SU-DHL-6 (cell line): ENCODE results near the gene ZNF71.

ENCODE experiments used
- H2AFZ ChIP-seq: fragments of 200-600 bp; sonication (generic); 2 replicates; pipeline ENCODE4 v1.6.1; 2014; ENCODE audit warnings: low read depth, mild to moderate bottlenecking, moderate library complexity, mixed read lengths, antibody characterized with exemption, low read length; ENCODE audit not compliant: severe bottlenecking
- H3F3A ChIP-seq: fragments of 200-600 bp; shearing (Covaris generic); 2 replicates; pipeline ENCODE4 v1.6.0; 2016; ENCODE audit warnings: antibody characterized with exemption, mild to moderate bottlenecking; ENCODE audit not compliant: insufficient read depth
- H3K27ac ChIP-seq: fragments of 200-600 bp; sonication (generic); 2 replicates; pipeline ENCODE4 v1.5.1; 2016; ENCODE audit warnings: low read depth, mild to moderate bottlenecking, low read length, moderate library complexity, mixed read lengths
- H3K27me3 ChIP-seq: fragments of 200-600 bp; sonication (generic), shearing (Covaris generic); 2 replicates; pipeline ENCODE4 v1.6.0; 2014; ENCODE audit warnings: mild to moderate bottlenecking, low read length
- H3K36me3 ChIP-seq: fragments of 200-600 bp; sonication (generic); 2 replicates; pipeline ENCODE4 v1.6.1; 2014; ENCODE audit warnings: mild to moderate bottlenecking, low read length, mixed read lengths
- H3K4me2 ChIP-seq: fragments of 300-600, 200-600 bp; shearing (Covaris generic), sonication (generic); 2 replicates; pipeline ENCODE4 v1.6.0; 2014; ENCODE audit warnings: low read length, low read depth, mild to moderate bottlenecking; ENCODE audit not compliant: poor library complexity, severe bottlenecking
- H3K4me3 ChIP-seq: fragments of 200-600 bp; sonication (generic); 2 replicates; pipeline ENCODE4 v1.5.1; 2014; ENCODE audit warnings: antibody characterized with exemption, low read length, mild to moderate bottlenecking, mixed read lengths; ENCODE audit not compliant: insufficient read depth, poor library complexity, severe bottlenecking
- H3K79me2 ChIP-seq: fragments of 200-600 bp; sonication (generic); 2 replicates; pipeline ENCODE4 v1.6.1; 2014; ENCODE audit warnings: mild to moderate bottlenecking, low read length, moderate library complexity; ENCODE audit not compliant: insufficient read depth
- H3K9ac ChIP-seq: fragments of 200-600 bp; sonication (generic); 2 replicates; pipeline ENCODE4 v1.7.0; 2014; ENCODE audit warnings: mild to moderate bottlenecking, low read length
- H3K9me2 ChIP-seq: fragments of 200-600 bp; sonication (generic); replicated peaks from 2 replicates; pipeline ENCODE4 v1.6.1; 2014; ENCODE audit warnings: low read length; ENCODE audit not compliant: insufficient read depth
- H3K9me3 ChIP-seq: fragments of 200-600 bp; sonication (generic); 2 replicates; pipeline ENCODE4 v1.6.1; 2014; ENCODE audit warnings: low read length, mixed read lengths; ENCODE audit not compliant: insufficient read depth
- H4K20me1 ChIP-seq: fragments of 200-600 bp; sonication (generic); 2 replicates; pipeline ENCODE4 v1.6.1; 2014; ENCODE audit warnings: low read depth, mild to moderate bottlenecking, antibody characterized with exemption, low read length, moderate library complexity, mixed read lengths
- EZH2phosphoT487 ChIP-seq: fragments of 200-600 bp; sonication (generic), shearing (Covaris generic); conservative IDR thresholded peaks from 2 replicates; pipeline ENCODE4 v1.6.1; 2018; ENCODE audit warnings: mild to moderate bottlenecking, antibody characterized with exemption, low read length, moderate library complexity, mixed read lengths
- TF ChIP-seq, protein P1 (sequence below): fragments of 200-600 bp; sonication (generic); IDR thresholded peaks from one replicate; pipeline ENCODE4 v1.5.1; 2017; ENCODE audit warnings: antibody characterized with exemption, mild to moderate bottlenecking, low read length, moderate library complexity; ENCODE audit not compliant: insufficient read depth, poor library complexity, severe bottlenecking

The ZNF71 gene

DNA sequence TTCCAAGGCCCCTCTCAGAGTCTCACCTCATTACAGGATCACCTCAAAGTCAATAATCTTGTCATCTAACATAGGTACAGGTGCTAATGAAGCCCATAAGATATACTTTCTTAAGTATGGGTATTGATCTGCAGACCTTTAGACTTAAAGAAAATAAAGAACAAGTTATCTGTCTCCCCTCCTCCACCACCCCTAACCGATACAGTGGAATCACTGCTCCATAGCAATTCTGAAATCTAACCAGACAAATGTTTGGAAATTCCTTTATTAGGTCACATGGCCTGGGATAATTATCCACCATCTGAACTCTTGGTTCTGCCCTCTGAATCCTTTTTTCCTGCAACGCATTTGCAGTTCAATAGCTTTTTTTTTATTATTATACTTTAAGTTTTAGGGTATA, 32.3 kb upstream of the ZNF71 start:
- no peak overlapping the region for H3K4me3 ChIP-seq

DNA sequence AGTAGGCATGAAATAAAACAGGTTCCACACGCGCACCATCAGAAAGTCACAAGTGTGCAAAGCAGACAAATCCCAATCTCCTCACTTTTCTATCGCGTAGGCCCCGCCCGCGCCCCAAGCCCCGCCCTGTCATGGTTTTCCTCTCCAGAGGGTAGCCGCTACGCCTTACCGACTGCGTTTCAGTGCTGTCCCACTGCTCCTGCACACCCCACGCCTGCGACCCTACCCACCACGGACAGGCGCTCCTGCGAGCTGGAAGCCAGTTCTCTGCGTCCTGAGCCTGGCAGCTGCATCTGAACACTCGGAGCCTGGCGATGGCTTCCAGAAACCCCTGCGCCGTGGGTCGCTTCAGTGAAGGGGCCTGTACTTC, 28.2 kb upstream of the ZNF71 start:
- Histone ChIP-seq H2AFZ (peak overlapping the region; percentile 80), H3K9me3 (peaks cover 8% of the 10 kb centered on the region; the same call in 1 of the 2 replicates), H3K9me2 (no peaks in the 10 kb centered on the region), H3K36me3 (no peaks in the 10 kb centered on the region), H3F3A (no peaks in the 10 kb centered on the region), H3K4me2 (peak overlapping the region; percentile 35), H3K4me3 (peak overlapping the region; percentile 47), H3K27ac (no peak overlapping the region), H3K9ac (peak overlapping the region; percentile 41; the same call in 1 of the 2 replicates), H3K79me2 (no peaks in the 10 kb centered on the region), H3K27me3 (no peaks in the 10 kb centered on the region), H4K20me1 (no peaks in the 10 kb centered on the region)
- TF ChIP-seq, protein P1, sequence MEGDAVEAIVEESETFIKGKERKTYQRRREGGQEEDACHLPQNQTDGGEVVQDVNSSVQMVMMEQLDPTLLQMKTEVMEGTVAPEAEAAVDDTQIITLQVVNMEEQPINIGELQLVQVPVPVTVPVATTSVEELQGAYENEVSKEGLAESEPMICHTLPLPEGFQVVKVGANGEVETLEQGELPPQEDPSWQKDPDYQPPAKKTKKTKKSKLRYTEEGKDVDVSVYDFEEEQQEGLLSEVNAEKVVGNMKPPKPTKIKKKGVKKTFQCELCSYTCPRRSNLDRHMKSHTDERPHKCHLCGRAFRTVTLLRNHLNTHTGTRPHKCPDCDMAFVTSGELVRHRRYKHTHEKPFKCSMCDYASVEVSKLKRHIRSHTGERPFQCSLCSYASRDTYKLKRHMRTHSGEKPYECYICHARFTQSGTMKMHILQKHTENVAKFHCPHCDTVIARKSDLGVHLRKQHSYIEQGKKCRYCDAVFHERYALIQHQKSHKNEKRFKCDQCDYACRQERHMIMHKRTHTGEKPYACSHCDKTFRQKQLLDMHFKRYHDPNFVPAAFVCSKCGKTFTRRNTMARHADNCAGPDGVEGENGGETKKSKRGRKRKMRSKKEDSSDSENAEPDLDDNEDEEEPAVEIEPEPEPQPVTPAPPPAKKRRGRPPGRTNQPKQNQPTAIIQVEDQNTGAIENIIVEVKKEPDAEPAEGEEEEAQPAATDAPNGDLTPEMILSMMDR, result no peak
- TF ChIP-seq EZH2phosphoT487, result no peak

More for the DNA sequence above, 32.3 kb upstream of the ZNF71 start:
- no peak overlapping the region for H3K9ac ChIP-seq
- peaks cover 8% of the 10 kb centered on the region; the same call in 1 of the 2 replicates for H3K9me3 ChIP-seq
- no peak for TF ChIP-seq EZH2phosphoT487
- TF ChIP-seq, protein P1, result no peak
- no peaks in the 10 kb centered on the region for H3K9me2 ChIP-seq
- H3K4me2 ChIP-seq, result no peak overlapping the region
- no peaks in the 10 kb centered on the region for H3F3A ChIP-seq
- H3K27me3 ChIP-seq, result no peaks in the 10 kb centered on the region
- H2AFZ ChIP-seq, result no peak overlapping the region
- H3K27ac ChIP-seq, result no peak overlapping the region
- H4K20me1 ChIP-seq, result no peaks in the 10 kb centered on the region
- H3K79me2 ChIP-seq, result no peaks in the 10 kb centered on the region
- no peaks in the 10 kb centered on the region for H3K36me3 ChIP-seq

DNA sequence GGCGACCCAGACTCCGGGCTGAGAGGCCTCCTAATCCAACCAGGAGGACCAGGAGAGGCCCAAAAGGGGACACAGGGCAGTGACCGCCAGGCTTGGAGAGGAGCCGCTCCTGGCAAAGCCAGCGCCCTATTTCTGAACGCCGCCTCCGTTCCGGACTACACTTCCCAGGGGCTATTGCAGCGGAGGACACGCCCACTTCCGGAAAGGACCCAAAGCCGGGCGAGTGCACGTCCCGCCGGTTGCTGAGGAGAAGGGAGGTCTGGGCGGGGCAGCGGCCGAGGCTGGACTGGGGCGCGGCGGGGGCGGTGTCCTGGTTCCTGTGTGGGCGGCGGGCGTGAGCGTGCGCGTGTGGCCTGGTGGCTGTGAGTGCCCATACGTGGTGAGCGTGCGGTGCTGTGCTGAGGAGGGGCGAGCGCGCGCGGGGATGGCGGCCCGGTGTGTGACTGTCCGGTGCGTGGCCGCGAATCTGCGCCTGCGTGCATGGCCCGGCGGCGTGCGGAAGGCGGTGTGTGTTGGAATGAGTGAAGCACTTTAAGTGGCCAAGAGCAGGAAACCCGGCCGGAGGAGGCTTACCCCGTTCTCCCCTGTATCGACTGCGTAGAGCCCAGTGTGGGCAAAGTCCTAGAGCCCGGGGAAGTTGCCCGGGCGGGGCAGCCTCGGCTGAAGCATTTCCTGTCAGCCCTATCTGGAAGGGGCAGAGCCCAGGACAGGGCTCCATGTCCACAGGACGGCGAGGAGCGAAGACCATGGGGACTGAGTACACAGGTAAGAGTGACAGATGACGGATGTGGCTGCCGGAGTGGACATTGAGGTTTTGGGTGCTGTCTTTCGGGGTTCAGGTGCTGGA, 27.6 kb upstream of the ZNF71 start, which contains the start of gene ZNF470:
ZNF470 (plus strand) TSS at position 195 of the 847 bp plus-strand sequence. CDS start 2,844 bp downstream, outside the sequence.
- H3K36me3 ChIP-seq, result no peaks in the 10 kb centered on the region
- no peaks in the 10 kb centered on the region for H3K79me2 ChIP-seq
- TF ChIP-seq EZH2phosphoT487, result no peak
- TF ChIP-seq, protein P1, result no peak
- H3K4me3 ChIP-seq, result peak within 1 kb of the TSS; percentile 47
- H3K4me2 ChIP-seq, result peak within 1 kb of the TSS; percentile 35
- H3F3A ChIP-seq, result no peaks in the 10 kb centered on the region
- H3K27ac ChIP-seq, result no peak within 1 kb of the TSS
- peak within 1 kb of the TSS; percentile 80 for H2AFZ ChIP-seq
- no peaks in the 10 kb centered on the region for H4K20me1 ChIP-seq
- no peaks in the 10 kb centered on the region for H3K27me3 ChIP-seq
- peak within 1 kb of the TSS; percentile 41; the same call in 1 of the 2 replicates for H3K9ac ChIP-seq
- H3K9me2 ChIP-seq, result no peaks in the 10 kb centered on the region
- peaks cover 9% of the 10 kb centered on the region; the same call in 1 of the 2 replicates for H3K9me3 ChIP-seq
